PC-3 (cell line): Measurements from ENCODE around the gene LAIR2.

Experiments
- CTCF ChIP-seq: fragments of 300-600 bp; sonication (generic); conservative IDR thresholded peaks from 2 replicates; pipeline ENCODE4 v1.5.1; 2017; ENCODE audit warnings: antibody characterized with exemption, low read depth, mild to moderate bottlenecking, low read length
- EZH2 ChIP-seq: fragments of 300-600 bp; sonication (generic); IDR thresholded peaks from one replicate; pipeline ENCODE4 v1.6.1; 2017; ENCODE audit warnings: antibody characterized with exemption, mild to moderate bottlenecking, low read length; ENCODE audit not compliant: unreplicated experiment
- EZH2phosphoT487 ChIP-seq: fragments of 300-600 bp; sonication (generic); IDR thresholded peaks from 2 replicates; pipeline ENCODE4 v1.6.1; 2018; ENCODE audit warnings: mild to moderate bottlenecking, antibody characterized with exemption, low read length, borderline replicate concordance

- TF ChIP-seq CTCF (no peak), EZH2 (no peak), EZH2phosphoT487 (no peak)
These were observed 42.2 kb upstream of the LAIR2 start for GRCh38 chr19:54460230-54461005.
